ENCODE results near the gene FLNB. TPM values are rescaled to one million over a fixed set of nuclear protein-coding genes. Genes with fewer than 3 reads are reported as not detected.

FLNB gene
- polyA plus RNA-seq, 10 donors: 52.9 to 88.3 (median 63.2) TPM

GRCh38 chr3:58009026-58009748 is 965 bp downstream of the FLNB start:
- DNase-seq: peak in 1 of 3 donors; percentile 48

DNA sequence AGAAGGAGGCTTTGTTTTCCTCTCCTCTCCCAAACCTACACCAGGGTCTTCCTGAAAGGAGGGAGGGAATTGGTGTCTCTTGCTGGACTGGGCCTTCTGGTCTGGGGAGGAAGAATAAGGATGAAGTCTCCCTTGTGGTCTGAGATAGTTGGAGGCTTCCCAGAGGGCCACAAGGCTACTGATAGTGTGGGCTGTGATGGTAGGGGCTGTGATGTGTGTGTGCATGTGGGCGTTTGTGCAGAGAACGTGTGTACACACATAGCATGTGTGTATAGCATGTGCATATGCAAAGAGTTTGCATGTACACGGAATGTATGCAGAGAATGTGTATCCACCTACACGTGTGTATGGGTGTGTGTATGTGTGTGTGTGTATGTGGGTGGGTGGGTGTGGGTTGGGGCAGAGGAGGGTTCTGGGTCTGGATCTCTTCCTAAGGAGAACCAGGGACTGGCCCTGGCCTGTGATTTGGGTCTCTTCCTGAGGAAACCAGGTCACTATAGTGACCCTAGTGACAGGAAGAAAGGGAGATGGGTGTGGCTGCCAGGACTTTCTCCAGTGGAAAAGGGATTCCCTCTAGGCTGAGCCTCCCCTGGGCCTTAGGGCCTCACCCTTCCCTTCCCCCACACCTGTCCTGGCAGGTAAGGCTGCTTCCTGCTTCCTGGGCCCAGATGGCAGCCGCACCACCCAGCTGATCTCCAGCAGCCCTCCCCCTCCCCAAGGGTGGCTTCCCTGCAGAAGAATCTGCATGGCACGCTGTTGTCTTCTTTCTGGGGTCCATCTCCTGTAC is 1.7 kb downstream of the FLNB start:
- peak in 1 of 3 donors; percentile 48 for DNase-seq

DNA sequence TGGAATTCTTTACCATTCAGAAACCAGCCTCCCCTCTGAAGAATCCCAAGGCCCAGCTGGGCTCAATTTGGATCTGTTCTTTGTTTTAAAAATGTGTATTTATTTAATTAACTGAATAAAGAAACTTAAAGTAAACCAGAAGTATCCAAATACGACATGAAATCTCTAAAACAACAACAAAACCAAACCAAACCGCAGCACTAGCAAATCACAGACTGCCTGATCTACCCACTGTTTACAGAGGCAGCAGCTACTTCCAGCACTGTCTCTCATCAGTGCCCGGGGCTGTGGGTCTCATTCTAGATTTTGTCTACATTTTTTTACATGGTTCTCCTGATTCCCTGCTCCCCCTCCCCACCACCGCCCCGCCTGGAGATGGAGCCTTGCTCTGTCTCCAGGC is 2.3 kb downstream of the FLNB start:
- DNase-seq: no peak

GRCh38 chr3:58011580-58011979 is 3.4 kb downstream of the FLNB start:
- no peak for DNase-seq

- no peak for DNase-seq
These were observed 4.1 kb downstream of the FLNB start for GRCh38 chr3:58012302-58012701.

- no peak for DNase-seq
These were observed 4.9 kb downstream of the FLNB start for GRCh38 chr3:58013099-58013498.

DNA sequence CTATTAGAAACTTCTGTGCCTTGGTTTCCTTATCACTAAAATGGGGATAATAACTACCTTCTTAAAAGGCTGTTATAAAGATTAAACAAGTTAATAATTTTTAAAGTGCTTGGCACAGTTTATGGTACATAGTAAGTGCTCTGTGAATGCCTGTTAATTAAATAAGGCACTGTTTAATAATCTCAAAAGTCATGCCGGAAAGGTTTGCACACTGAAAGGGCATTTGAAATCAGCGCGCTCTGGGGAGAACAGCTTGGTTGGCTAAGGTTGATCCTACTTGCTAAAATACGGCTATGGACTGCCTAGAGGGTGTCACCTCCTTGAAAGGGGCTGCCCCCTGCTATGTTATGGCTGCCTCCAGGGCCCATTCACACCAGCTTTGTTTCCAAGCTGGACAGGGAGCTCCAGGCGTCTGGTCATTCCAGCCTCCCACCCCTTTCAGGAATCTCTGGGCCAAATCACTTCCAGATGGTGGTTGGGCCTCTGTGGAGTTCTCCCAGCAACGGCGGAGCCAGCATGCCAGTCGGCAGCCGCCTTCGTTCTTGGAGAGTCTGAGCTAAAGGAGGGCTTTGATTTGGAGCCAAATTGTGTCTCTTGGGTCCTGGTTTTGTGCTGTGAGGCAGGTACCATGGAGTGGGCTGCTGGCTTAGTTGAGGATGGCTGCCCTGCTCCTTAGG is 5.9 kb downstream of the FLNB start:
- peak; percentile 70 to 85 (median 75) for DNase-seq

- no peak for DNase-seq
These were observed 7.3 kb downstream of the FLNB start for GRCh38 chr3:58015520-58015915.

DNA sequence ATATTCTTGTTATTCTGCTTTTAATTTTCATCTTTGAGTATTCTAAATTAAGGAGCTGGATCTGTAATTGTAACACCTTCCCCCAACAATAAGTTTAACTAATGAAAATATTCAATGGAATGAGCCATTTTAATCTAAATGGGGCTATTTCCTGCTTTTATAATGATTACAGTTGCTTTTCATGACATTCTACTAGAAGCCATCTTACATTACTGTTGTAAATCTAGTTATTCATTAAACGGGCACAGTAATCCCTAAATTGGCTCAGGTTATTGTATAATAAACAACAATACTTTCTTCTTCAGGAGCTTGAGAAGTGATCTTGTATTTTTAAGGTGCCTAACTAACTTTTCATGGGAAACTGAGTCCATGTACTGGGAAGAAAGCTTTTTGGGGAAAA is 8.5 kb downstream of the FLNB start:
- DNase-seq: no peak

DNA sequence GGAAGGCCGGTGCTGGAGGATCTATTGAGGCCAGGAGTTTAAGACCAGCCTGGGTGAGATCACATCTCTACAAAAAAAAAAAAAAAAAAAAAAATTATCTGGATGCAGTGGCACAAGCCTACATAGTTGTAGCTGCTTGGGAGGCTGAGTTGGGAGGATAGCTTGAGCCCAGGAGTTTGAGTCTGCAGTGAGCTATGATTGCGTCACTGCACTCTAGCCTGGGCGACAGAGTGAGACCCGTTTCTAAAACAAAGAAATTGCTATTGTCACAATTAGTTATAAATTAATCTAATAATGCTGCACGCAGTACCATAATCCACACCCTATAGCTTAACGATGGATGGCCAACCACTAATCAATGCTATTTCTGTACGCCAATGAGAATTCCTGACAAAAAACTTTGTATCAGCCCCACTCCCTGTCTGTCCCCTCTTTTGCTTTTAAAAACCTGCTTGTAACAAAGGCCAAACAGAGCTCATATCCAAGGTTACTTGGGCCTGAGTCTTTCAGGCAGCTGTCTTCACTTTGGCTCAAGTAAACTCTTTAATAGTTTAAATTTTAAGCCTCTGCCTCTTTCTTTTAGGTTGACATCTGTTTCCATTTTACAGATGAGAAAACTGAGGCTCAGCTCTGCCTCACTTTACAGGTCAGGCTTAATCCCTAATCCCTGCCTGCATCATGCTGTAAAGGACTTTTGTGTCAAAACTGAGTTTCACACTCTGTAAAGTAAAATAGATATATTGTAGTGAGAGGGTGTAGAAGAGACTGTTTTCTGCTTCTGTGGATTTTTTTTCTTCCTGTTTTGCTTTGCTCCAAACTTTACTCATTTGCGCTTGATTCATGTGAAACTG is 10.9 kb downstream of the FLNB start:
- DNase-seq: peak in 1 of 3 donors; percentile 58

- DNase-seq: no peak
These were observed 12.5 kb downstream of the FLNB start for GRCh38 chr3:58020783-58021071.

DNA sequence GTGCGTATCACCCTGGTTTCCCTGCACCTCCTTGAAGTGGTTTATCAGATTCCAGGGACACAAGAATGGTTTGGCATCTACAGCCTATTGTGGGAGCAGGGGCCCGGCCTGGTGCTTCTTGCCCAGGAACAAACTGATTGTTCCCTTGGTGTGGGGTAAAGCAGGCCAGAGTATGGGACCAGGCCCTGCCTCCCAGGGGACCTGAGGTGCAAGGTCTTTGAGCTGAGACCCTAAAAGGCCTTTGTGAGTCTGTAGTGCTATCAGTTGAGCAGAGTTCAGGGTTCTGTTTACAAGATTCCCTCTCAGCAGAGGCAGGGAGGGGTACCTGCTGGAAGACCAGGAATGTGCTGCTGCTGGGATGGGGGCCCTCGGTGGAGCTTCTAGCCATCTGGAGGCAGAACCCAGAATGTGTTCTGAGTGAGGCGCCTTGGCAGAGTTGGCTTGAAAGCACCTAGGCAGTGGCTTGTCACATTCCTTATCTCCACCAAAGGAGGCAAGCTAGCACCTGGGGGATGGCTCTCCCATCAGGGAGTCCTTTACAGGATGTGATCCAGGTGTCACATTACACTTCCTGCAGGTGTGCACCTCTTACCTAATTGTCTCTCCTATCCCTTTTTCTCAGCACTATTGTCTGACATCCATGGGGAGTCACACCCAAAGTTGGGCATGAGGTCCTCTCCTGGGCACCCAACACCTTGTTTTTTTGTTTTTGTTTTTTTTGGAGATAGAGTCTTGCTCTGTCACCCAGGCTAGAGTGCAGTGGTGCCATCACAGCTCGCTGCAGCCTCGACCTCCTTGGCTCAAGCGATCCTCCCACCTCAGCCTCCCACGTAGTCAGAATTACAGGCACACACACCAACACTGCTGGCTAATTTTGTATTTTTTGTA is 13.1 kb downstream of the FLNB start:
- DNase-seq: no peak

- DNase-seq: no peak
These were observed 13.7 kb downstream of the FLNB start for GRCh38 chr3:58021962-58022361.

GRCh38 chr3:58022490-58022889 is 14.3 kb downstream of the FLNB start:
- no peak for DNase-seq

GRCh38 chr3:58023531-58023930 is 15.3 kb downstream of the FLNB start:
- no peak for DNase-seq

- no peak for DNase-seq
These were observed 17.2 kb downstream of the FLNB start for GRCh38 chr3:58025406-58025805.

DNA sequence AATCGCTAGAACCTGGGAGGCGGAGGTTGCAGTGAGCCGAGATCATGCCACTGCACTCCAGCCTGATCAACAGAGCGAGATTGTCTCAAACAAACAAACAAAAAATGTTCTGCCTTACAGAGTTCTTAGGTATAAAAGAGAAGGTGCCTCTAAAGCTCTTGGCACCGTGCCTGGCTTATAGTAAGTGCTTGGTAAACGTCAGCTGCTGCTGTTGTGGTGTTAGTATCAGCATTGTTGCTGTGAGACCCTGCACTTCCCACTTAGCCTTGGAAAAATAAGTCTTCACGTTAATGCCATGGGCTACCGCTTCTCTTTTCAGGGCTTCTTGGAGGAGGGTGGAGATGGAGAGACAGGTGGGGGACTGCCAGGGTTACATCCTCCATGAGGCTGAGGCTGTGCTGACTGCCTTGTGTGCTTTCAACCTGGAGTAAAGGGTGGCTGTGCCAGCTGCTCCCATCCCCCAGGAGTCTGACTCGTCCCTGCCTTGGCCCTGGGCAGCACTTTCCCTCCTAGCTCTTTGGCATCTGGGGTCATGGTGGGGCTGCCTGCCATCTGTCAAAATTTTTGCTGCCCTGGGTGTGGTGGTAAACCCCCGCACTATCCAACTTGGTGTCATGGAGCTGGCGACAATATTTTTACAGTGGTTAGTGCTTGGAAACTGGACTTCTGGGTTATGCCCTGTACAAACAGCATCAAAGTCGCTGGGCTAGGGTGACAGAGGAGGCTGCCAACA is 17.8 kb downstream of the FLNB start:
- DNase-seq: peak in 1 of 3 donors; percentile 65

- no peak for DNase-seq
These were observed 18.4 kb downstream of the FLNB start for GRCh38 chr3:58026598-58026997.

- DNase-seq: no peak
These were observed 19.6 kb downstream of the FLNB start for GRCh38 chr3:58027704-58028317.

DNA sequence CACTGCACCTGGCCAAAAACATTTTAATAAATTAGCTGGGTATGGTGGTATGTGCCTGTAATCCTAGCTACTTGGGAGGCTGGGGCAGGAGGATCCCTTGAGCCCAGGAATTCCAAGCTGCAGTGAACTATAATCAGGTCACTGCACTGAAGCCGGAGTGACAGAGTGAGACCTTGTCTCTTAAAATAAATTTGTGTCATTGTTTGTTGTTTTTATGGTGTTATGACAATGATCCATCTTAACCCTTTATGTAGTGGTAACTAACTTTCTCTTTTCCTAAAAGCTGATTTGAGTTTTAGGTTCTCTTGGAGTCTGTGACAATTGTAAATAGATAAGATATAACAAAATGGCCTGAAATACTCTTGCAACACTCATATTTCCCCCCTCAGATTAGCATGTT is 20.7 kb downstream of the FLNB start:
- DNase-seq: no peak

All from muscle of back (tissue), 11 donors.